ENCODE data around the gene CDH9.

DNA sequence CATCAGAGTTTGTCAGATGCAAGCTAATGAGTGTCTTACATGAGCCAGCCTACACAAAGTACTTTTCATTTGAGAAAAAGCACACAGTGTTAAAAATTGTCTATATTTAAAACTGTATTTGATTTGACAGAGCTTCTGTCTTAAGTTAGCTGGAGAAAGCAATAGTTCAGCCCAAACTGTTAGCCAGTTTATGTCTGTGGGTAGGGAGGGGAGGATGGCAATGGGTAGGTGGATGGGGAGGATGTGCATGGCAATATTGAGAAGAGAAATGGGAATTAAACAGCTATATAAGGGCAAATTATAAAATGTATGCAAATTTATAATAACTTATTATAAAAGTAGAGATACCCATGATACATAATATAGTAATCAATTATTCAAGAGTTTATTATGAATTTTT is 31.3 kb downstream of the CDH9 start:
- TF ChIP-seq, protein P1, sequence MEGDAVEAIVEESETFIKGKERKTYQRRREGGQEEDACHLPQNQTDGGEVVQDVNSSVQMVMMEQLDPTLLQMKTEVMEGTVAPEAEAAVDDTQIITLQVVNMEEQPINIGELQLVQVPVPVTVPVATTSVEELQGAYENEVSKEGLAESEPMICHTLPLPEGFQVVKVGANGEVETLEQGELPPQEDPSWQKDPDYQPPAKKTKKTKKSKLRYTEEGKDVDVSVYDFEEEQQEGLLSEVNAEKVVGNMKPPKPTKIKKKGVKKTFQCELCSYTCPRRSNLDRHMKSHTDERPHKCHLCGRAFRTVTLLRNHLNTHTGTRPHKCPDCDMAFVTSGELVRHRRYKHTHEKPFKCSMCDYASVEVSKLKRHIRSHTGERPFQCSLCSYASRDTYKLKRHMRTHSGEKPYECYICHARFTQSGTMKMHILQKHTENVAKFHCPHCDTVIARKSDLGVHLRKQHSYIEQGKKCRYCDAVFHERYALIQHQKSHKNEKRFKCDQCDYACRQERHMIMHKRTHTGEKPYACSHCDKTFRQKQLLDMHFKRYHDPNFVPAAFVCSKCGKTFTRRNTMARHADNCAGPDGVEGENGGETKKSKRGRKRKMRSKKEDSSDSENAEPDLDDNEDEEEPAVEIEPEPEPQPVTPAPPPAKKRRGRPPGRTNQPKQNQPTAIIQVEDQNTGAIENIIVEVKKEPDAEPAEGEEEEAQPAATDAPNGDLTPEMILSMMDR (IDR thresholded peaks at IDR 0.05), result no peak
- TF ChIP-seq POLR2A (IDR thresholded peaks at IDR 0.05), result no peak
